ENCODE measurements around the gene PALMD. TPM values are rescaled to one million over a fixed set of nuclear protein-coding genes. Genes with fewer than 3 reads are reported as not detected.
A peak's percentile ranks its signal among the peaks of the same experiment; 100 is the strongest.

PALMD gene
- total RNA-seq, 1 donor from 2014 or later: 18.8 TPM

DNA sequence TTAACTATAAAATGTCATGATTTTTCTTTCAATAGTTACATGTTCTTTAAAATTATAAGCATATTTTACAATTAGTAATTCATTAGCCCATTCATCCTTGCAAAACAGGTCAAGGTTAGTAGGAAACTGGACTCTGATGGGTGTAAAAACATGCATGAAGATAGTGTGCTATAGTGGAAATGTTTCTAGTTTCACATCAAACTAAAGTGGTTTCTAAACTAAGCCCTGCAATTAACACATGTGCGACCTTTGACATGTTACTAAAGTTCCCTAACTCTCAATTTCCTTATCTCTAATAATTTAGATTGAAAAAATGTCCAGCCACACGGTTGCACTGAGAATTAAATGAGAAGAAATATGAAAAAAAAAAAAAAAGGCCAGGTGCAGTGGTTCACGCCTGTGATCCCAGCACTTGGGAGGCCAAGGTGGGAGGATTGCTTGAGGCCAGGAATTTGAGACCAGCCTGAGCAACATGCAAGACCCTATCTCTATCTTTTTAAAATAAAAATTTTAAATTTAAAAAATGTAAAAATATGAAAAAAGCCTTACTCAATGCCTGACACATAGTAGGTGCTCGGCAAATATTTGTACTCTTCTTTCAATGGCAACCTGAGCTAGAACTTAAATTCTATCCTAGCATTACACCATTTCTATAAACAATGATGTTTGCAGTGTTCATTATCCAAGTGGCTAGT lies 44.1 kb upstream of the PALMD start:
- Histone ChIP-seq H3K4me3 (no peak overlapping the region), H3K9me3 (no peaks in the 10 kb centered on the region), H3K27me3 (ENCODE audit: low read depth) (no peaks in the 10 kb centered on the region), H3K36me3 (no peaks in the 10 kb centered on the region), H3K4me1 (no peaks in the 10 kb centered on the region), H3K27ac (no peak overlapping the region)
- intact Hi-C loops (cut with DNase I): no loop called here
- DNase-seq (no peak), ATAC-seq (no peak)
- TF ChIP-seq, protein P1, sequence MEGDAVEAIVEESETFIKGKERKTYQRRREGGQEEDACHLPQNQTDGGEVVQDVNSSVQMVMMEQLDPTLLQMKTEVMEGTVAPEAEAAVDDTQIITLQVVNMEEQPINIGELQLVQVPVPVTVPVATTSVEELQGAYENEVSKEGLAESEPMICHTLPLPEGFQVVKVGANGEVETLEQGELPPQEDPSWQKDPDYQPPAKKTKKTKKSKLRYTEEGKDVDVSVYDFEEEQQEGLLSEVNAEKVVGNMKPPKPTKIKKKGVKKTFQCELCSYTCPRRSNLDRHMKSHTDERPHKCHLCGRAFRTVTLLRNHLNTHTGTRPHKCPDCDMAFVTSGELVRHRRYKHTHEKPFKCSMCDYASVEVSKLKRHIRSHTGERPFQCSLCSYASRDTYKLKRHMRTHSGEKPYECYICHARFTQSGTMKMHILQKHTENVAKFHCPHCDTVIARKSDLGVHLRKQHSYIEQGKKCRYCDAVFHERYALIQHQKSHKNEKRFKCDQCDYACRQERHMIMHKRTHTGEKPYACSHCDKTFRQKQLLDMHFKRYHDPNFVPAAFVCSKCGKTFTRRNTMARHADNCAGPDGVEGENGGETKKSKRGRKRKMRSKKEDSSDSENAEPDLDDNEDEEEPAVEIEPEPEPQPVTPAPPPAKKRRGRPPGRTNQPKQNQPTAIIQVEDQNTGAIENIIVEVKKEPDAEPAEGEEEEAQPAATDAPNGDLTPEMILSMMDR (IDR thresholded peaks at IDR 0.05): no peak

GRCh38 chr1:99602404-99602969 lies 43.4 kb upstream of the PALMD start:
- intact Hi-C loops (cut with DNase I): no loop called here
- H3K36me3 ChIP-seq: no peaks in the 10 kb centered on the region
- H3K27ac ChIP-seq: no peak overlapping the region
- DNase-seq (no peak), ATAC-seq (no peak)
- no peak overlapping the region for H3K4me3 ChIP-seq
- TF ChIP-seq, protein P1 (IDR thresholded peaks at IDR 0.05): no peak
- H3K27me3 ChIP-seq (ENCODE audit: low read depth): no peaks in the 10 kb centered on the region
- H3K9me3 ChIP-seq: no peaks in the 10 kb centered on the region
- no peaks in the 10 kb centered on the region for H3K4me1 ChIP-seq

- H3K4me3 ChIP-seq: no peak overlapping the region
- no peaks in the 10 kb centered on the region for H3K27me3 ChIP-seq (ENCODE audit: low read depth)
- no peaks in the 10 kb centered on the region for H3K9me3 ChIP-seq
- TF ChIP-seq, protein P1 (IDR thresholded peaks at IDR 0.05): no peak
- DNase-seq (no peak), ATAC-seq (no peak)
- intact Hi-C loops (cut with DNase I): no loop called here
- no peaks in the 10 kb centered on the region for H3K36me3 ChIP-seq
- H3K27ac ChIP-seq: peak overlapping the region; percentile 39
- no peaks in the 10 kb centered on the region for H3K4me1 ChIP-seq
Observed at GRCh38 chr1:99603699-99604560, 42.0 kb upstream of the PALMD start.

- Histone ChIP-seq H3K9me3 (no peaks in the 10 kb centered on the region), H3K4me1 (no peaks in the 10 kb centered on the region), H3K4me3 (no peak overlapping the region), H3K36me3 (no peaks in the 10 kb centered on the region), H3K27me3 (ENCODE audit: low read depth) (no peaks in the 10 kb centered on the region), H3K27ac (no peak overlapping the region)
- ATAC-seq: no peak
- TF ChIP-seq, protein P1 (IDR thresholded peaks at IDR 0.05): no peak
- intact Hi-C loops (cut with DNase I): no loop called here
- DNase-seq: no peak
Observed at GRCh38 chr1:99606306-99606705, 39.6 kb upstream of the PALMD start.

DNA sequence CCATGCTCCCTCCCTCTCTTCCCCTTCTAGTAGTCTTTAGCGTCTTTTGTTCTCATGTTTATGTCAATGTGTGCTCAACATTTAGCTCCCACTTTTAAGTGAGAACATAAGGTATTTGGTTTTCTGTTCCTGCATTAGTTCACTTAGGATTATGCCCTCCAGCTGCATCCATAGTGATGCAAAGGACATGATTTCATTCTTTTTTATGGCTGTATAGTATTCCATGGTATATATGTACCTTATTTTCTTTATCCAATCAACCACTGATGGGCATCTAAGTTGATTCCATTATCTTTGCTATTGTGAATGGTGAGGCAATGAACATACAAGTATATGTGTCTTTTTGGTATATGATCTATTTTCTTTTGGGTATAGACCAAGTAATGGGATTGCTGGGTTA lies 38.3 kb upstream of the PALMD start:
- Histone ChIP-seq H3K27ac (no peak overlapping the region), H3K27me3 (ENCODE audit: low read depth) (no peaks in the 10 kb centered on the region), H3K4me1 (no peaks in the 10 kb centered on the region), H3K36me3 (no peaks in the 10 kb centered on the region), H3K9me3 (no peaks in the 10 kb centered on the region), H3K4me3 (no peak overlapping the region)
- no peak for DNase-seq
- no peak for ATAC-seq
- TF ChIP-seq, protein P1 (IDR thresholded peaks at IDR 0.05): no peak
- intact Hi-C loops (cut with DNase I): no loop called here
